IMR-90 (cell line): Measurements from ENCODE around the gene DOHH. TPM values are rescaled to one million over a fixed set of nuclear protein-coding genes. Genes with fewer than 3 reads are reported as not detected.

Experiments
- ATAC-seq: fragments of 200-7000 bp; cut with Tn5 transposase; 2 replicates; pipeline ENCODE4 v1.9.1; 2020; ENCODE audit warnings: low read depth, mild to moderate bottlenecking, moderate library complexity
- BruUV-seq: library from RNA; stranded (reverse); fragments of 400-500 nt; replicated peaks from 2 replicates; lab custom pipeline; 2021; lab: Mats Ljungman, UMichigan
- CTCF ChIA-PET: fragments of 300-600 bp; formaldehyde crosslinking; extraction: SDS; loops from one replicate; lab custom pipeline; 2021; ENCODE audit warnings: antibody characterized with exemption; lab: Yijun Ruan, JAX
- POLR2A ChIA-PET: fragments of 300-600 bp; sonication (Branson Sonifier 250); formaldehyde crosslinking; loops from one replicate; lab custom pipeline; 2022; ENCODE audit warnings: antibody characterized with exemption; ENCODE audit not compliant: unreplicated experiment; lab: Charles Lee
- DNase-seq: peaks from one replicate; pipeline ENCODE4 v3.0.0; 2013
- H2AFZ ChIP-seq: replicated peaks from 2 replicates; pipeline ENCODE3; 2013; ENCODE audit warnings: low read length, mild to moderate bottlenecking; ENCODE audit not compliant: poor library complexity
- H2AK5ac ChIP-seq: 2 replicates; pipeline ENCODE4 v1.6.1; 2013; ENCODE audit warnings: low read depth, low read length, inconsistent platforms
- H2AK9ac ChIP-seq: replicated peaks from 2 replicates; pipeline ENCODE3; 2013; ENCODE audit warnings: mild to moderate bottlenecking, low read depth, low read length, moderate library complexity; ENCODE audit not compliant: poor library complexity
- H2BK120ac ChIP-seq: 2 replicates; pipeline ENCODE4 v1.6.1; 2013; ENCODE audit warnings: low read depth, low read length, inconsistent platforms
- H2BK15ac ChIP-seq: 3 replicates; pipeline ENCODE4 v1.6.1; 2013; ENCODE audit warnings: low read depth, low read length, inconsistent platforms
- H2BK20ac ChIP-seq: 2 replicates; pipeline ENCODE4 v1.6.1; 2013; ENCODE audit warnings: low read depth, mild to moderate bottlenecking, inconsistent platforms, low read length, moderate library complexity
- H2BK5ac ChIP-seq: 2 replicates; pipeline ENCODE4 v1.6.1; 2013; ENCODE audit warnings: mild to moderate bottlenecking, low read depth, low read length, inconsistent platforms; ENCODE audit not compliant: poor library complexity, severe bottlenecking
- H3K14ac ChIP-seq: replicated peaks from 2 replicates; pipeline ENCODE4 v1.6.1; 2013; ENCODE audit warnings: low read depth, low read length, inconsistent platforms
- H3K18ac ChIP-seq: 2 replicates; pipeline ENCODE4 v1.6.1; 2013; ENCODE audit warnings: low read depth, low read length, control low read depth
- H3K23ac ChIP-seq: 2 replicates; pipeline ENCODE4 v1.6.1; 2013; ENCODE audit warnings: low read depth, low read length, inconsistent platforms
- H3K27ac ChIP-seq: 2 replicates; pipeline ENCODE4 v1.5.1; 2013; ENCODE audit warnings: mild to moderate bottlenecking, control low read depth, low read length; ENCODE audit not compliant: insufficient read depth
- H3K27me3 ChIP-seq: 2 replicates; pipeline ENCODE4 v1.6.1; 2013; ENCODE audit warnings: low read length; ENCODE audit not compliant: control insufficient read depth, insufficient read depth
- H3K36me3 ChIP-seq: 2 replicates; pipeline ENCODE4 v1.6.1; 2013; ENCODE audit warnings: low read length, mixed read lengths; ENCODE audit not compliant: control insufficient read depth, insufficient read depth
- H3K4ac ChIP-seq: 2 replicates; pipeline ENCODE4 v1.6.1; 2013; ENCODE audit warnings: low read depth, low read length, inconsistent platforms
- H3K4me1 ChIP-seq: 2 replicates; pipeline ENCODE4 v1.6.1; 2013; ENCODE audit warnings: low read length, mixed read lengths; ENCODE audit not compliant: control insufficient read depth, insufficient read depth
- H3K4me2 ChIP-seq: 2 replicates; pipeline ENCODE4 v1.6.1; 2013; ENCODE audit warnings: low read depth, mild to moderate bottlenecking, control low read depth, low read length, moderate library complexity
- H3K4me3 ChIP-seq: 2 replicates; pipeline ENCODE4 v1.5.1; 2013; ENCODE audit warnings: low read depth, mild to moderate bottlenecking, control low read depth, low read length, moderate library complexity; ENCODE audit not compliant: insufficient read depth
- H3K56ac ChIP-seq: 2 replicates; pipeline ENCODE4 v1.6.1; 2013; ENCODE audit warnings: low read length, inconsistent platforms; ENCODE audit not compliant: insufficient read depth; ENCODE audit errors: extremely low read depth
- H3K79me1 ChIP-seq, 2 experiments: 2 replicates each; pipeline ENCODE4 v1.6.1; 2013; ENCODE audit warnings: low read length in 2 of 2, inconsistent platforms in 1 of 2, low read depth in 1 of 2
- H3K9ac ChIP-seq: 2 replicates; pipeline ENCODE4 v1.6.1; 2013; ENCODE audit warnings: low read depth, low read length, control low read depth
- H3K9me1 ChIP-seq: 2 replicates; pipeline ENCODE4 v1.6.1; 2013; ENCODE audit warnings: low read length, inconsistent platforms; ENCODE audit not compliant: insufficient read depth
- H3K9me3 ChIP-seq: 2 replicates; pipeline ENCODE4 v1.6.1; 2013; ENCODE audit warnings: low read length; ENCODE audit not compliant: control insufficient read depth, insufficient read depth
- H4K20me1 ChIP-seq: 2 replicates; pipeline ENCODE4 v1.6.1; 2013; ENCODE audit warnings: low read length, inconsistent platforms; ENCODE audit not compliant: insufficient read depth
- H4K5ac ChIP-seq: 2 replicates; pipeline ENCODE4 v1.6.1; 2013; ENCODE audit warnings: mild to moderate bottlenecking, low read depth, low read length, control low read depth
- H4K8ac ChIP-seq, 2 experiments: 2 replicates each; pipeline ENCODE4 v1.6.1; 2013; ENCODE audit warnings: low read depth in 2 of 2, low read length in 2 of 2, control low read depth in 1 of 2, inconsistent platforms in 1 of 2
- H4K91ac ChIP-seq: 2 replicates; pipeline ENCODE4 v1.6.1; 2013; ENCODE audit warnings: low read depth, low read length, inconsistent platforms; ENCODE audit not compliant: insufficient read depth
- BHLHE40 ChIP-seq: fragments of 150-350 bp; IDR thresholded peaks from 2 replicates; pipeline ENCODE4 v1.6.1; 2016; ENCODE audit warnings: mild to moderate bottlenecking, low read depth, low read length
- USF2 ChIP-seq: fragments of 150-350 bp; IDR thresholded peaks from 2 replicates; pipeline ENCODE4 v1.6.1; 2017; ENCODE audit warnings: mild to moderate bottlenecking, antibody characterized with exemption, low read length, low read depth
- WGBS, 2 experiments: methylation state at CpG; one replicate each; pipeline versions ENCODE4 v1.1.5 to v1.1.7; 2013; ENCODE audit warnings: missing lambda C conversion rate in 2 of 2; ENCODE audit not compliant: insufficient read length in 1 of 2; ENCODE audit errors: extremely low coverage in 2 of 2; 5-methylcytosine and 5-hydroxymethylcytosine counted together
- dilution Hi-C: fragments of 300-500 bp; cut with HindIII; formaldehyde crosslinking; loops from one replicate; pipeline ENCODE4 v1.14.3; 2018; ENCODE audit warnings: low sequenced_read_pairs; ENCODE audit not compliant: unreplicated experiment
- in situ Hi-C: fragments of 300-500 bp; cut with MboI; formaldehyde crosslinking; loops from 3 replicates; pipeline ENCODE4 v1.14.3; 2019; ENCODE audit warnings: low sequenced_read_pairs, inconsistent platforms, mixed read lengths
- intact Hi-C: fragments of 100-400 bp; cut with micrococcal nuclease; formaldehyde crosslinking; loops from 2 replicates; pipeline ENCODE4 v1.10.0; 2022
- polyA plus RNA-seq, 3 experiments: library from polyadenylated mRNA; depleted of rRNA; stranded (reverse); fragments of >200 nt; gene quantifications; 2 replicates each; pipeline ENCODE4 v1.2.3, GENCODE V29; 2012; ENCODE audit warnings: low replicate concordance in 1 of 3
- total RNA-seq: library from RNA; depleted of rRNA; stranded (reverse); fragments of >200 nt; gene quantifications from 2 replicates; pipeline ENCODE4 v1.2.3, GENCODE V29; 2012

DOHH gene
- total and polyA plus RNA-seq, 2 of the 4 experiments (the other 2 are of a cell fraction) = 3.2 to 9.2 TPM

- intact Hi-C loops (no loop called here), dilution Hi-C loops (no loop called here), in situ Hi-C loops (no loop called here)
- H3K4me1 ChIP-seq = no peaks in the 10 kb centered on the region
- H3K18ac ChIP-seq = no peak overlapping the region
- no peak overlapping the region for H2AK5ac ChIP-seq
- H3K14ac ChIP-seq = no peak overlapping the region
- no peaks in the 10 kb centered on the region for H3K9me1 ChIP-seq
- no peak overlapping the region for H4K91ac ChIP-seq
- H2BK120ac ChIP-seq = no peak overlapping the region
- H3K4me2 ChIP-seq = no peak overlapping the region
- H3K9me3 ChIP-seq = no peaks in the 10 kb centered on the region
- WGBS, 2 experiments = 91% methylated on average over 12 of the region's 27 CpGs; no CpG with 5 or more reads in 1 of the 2 experiments
- no peaks in the 10 kb centered on the region for H3K27me3 ChIP-seq
- H3K36me3 ChIP-seq = peaks cover 48% of the 10 kb centered on the region
- no peak overlapping the region for H2BK20ac ChIP-seq
- no peak for TF ChIP-seq BHLHE40
- TF ChIP-seq USF2 = no peak
- no peak overlapping the region for H4K8ac ChIP-seq
- CTCF ChIA-PET = no interaction called here
- H2AK9ac ChIP-seq = no peak overlapping the region
- H2BK15ac ChIP-seq = no peak overlapping the region
- H4K5ac ChIP-seq = no peak overlapping the region
- POLR2A ChIA-PET = no interaction called here
- no peak overlapping the region for H2AFZ ChIP-seq
- no peak overlapping the region for H3K4me3 ChIP-seq
- H3K9ac ChIP-seq = no peak overlapping the region
- H3K56ac ChIP-seq = no peak overlapping the region
- peaks cover 30% of the 10 kb centered on the region for H4K20me1 ChIP-seq
- H3K23ac ChIP-seq = no peak overlapping the region
- no peak overlapping the region for H2BK5ac ChIP-seq
- ATAC-seq (no peak), DNase-seq (no peak)
- H3K27ac ChIP-seq = 0 out of 2 replicates have a peak overlapping the region, but pooled peaks have one; percentile 9
- H3K4ac ChIP-seq = no peak overlapping the region
- H3K79me1 ChIP-seq = peaks cover 9 to 31% of the 10 kb centered on the region in 2 experiments; a peak in 3 of 4 replicates
- no TSS peak for BruUV-seq
Measured at GRCh38 chr19:3536429-3537100, 36.1 kb upstream of the DOHH start.
